H9 (cell line): Measurements from ENCODE around the gene KBTBD13. TPM values are rescaled to one million over a fixed set of nuclear protein-coding genes. Genes with fewer than 3 reads are reported as not detected.
A peak's percentile ranks its signal among the peaks of the same experiment; 100 is the strongest.

Source experiments
- DNase-seq: peaks from one replicate; pipeline ENCODE4 v3.0.0-alpha.2; 2017
- H2AFZ ChIP-seq: one replicate; pipeline ENCODE4 v1.6.1; 2013; ENCODE audit warnings: mild to moderate bottlenecking, low read length, control low read depth, moderate library complexity
- H2AK5ac ChIP-seq: 2 replicates; pipeline ENCODE4 v1.6.1; 2013; ENCODE audit warnings: low read length, control low read depth, mixed read lengths; ENCODE audit not compliant: insufficient read length
- H2BK120ac ChIP-seq: one replicate; pipeline ENCODE4 v1.6.1; 2013; ENCODE audit warnings: low read depth, mild to moderate bottlenecking, low read length, control low read depth, inconsistent platforms; ENCODE audit not compliant: poor library complexity, severe bottlenecking
- H2BK12ac ChIP-seq: 2 replicates; pipeline ENCODE4 v1.6.1; 2013; ENCODE audit warnings: low read length, control low read depth, mixed read lengths, low read depth; ENCODE audit not compliant: insufficient read length
- H2BK15ac ChIP-seq: 2 replicates; pipeline ENCODE4 v1.6.1; 2013; ENCODE audit warnings: low read depth, low read length, control low read depth
- H2BK20ac ChIP-seq: one replicate; pipeline ENCODE4 v1.6.1; 2013; ENCODE audit warnings: low read depth, mild to moderate bottlenecking, low read length, control low read depth, inconsistent platforms; ENCODE audit not compliant: poor library complexity, severe bottlenecking
- H2BK5ac ChIP-seq: 2 replicates; pipeline ENCODE4 v1.6.1; 2013; ENCODE audit warnings: low read length, control low read depth, mixed read lengths; ENCODE audit not compliant: insufficient read length
- H3K14ac ChIP-seq: 2 replicates; pipeline ENCODE4 v1.6.1; 2013; ENCODE audit warnings: low read length, control low read depth; ENCODE audit not compliant: insufficient read depth
- H3K18ac ChIP-seq: 2 replicates; pipeline ENCODE4 v1.6.1; 2013; ENCODE audit warnings: low read depth, mild to moderate bottlenecking, mixed read lengths, low read length, control low read depth; ENCODE audit not compliant: insufficient read length
- H3K23ac ChIP-seq: 2 replicates; pipeline ENCODE4 v1.6.1; 2013; ENCODE audit warnings: low read length, control low read depth, mixed read lengths, low read depth; ENCODE audit not compliant: insufficient read length
- H3K23me2 ChIP-seq: 2 replicates; pipeline ENCODE4 v1.6.1; 2013; ENCODE audit warnings: low read depth, mild to moderate bottlenecking, mixed read lengths, low read length, control low read depth; ENCODE audit not compliant: insufficient read length, poor library complexity, severe bottlenecking
- H3K27ac ChIP-seq: 2 replicates; pipeline ENCODE4 v1.5.1; 2013; ENCODE audit warnings: low read length, control low read depth, mixed read lengths, low read depth; ENCODE audit not compliant: insufficient read length
- H3K27me3 ChIP-seq: 2 replicates; pipeline ENCODE4 v1.6.1; 2013; ENCODE audit warnings: low read length, control low read depth, inconsistent platforms; ENCODE audit not compliant: insufficient read depth
- H3K4ac ChIP-seq: 2 replicates; pipeline ENCODE4 v1.6.1; 2013; ENCODE audit warnings: low read depth, mild to moderate bottlenecking, control low read depth, inconsistent platforms, low read length, moderate library complexity
- H3K4me1 ChIP-seq: 2 replicates; pipeline ENCODE4 v1.6.1; 2013; ENCODE audit warnings: low read length, control low read depth, inconsistent platforms; ENCODE audit not compliant: insufficient read depth
- H3K4me2 ChIP-seq: 2 replicates; pipeline ENCODE4 v1.6.1; 2013; ENCODE audit warnings: low read length, control low read depth, mixed read lengths; ENCODE audit not compliant: insufficient read length, insufficient read depth
- H3K56ac ChIP-seq: 2 replicates; pipeline ENCODE4 v1.6.1; 2013; ENCODE audit warnings: low read depth, mild to moderate bottlenecking, mixed read lengths, low read length, control low read depth; ENCODE audit not compliant: insufficient read length
- H3K79me1 ChIP-seq: 2 replicates; pipeline ENCODE4 v1.6.1; 2013; ENCODE audit warnings: low read depth, mild to moderate bottlenecking, moderate library complexity, low read length, control low read depth, inconsistent platforms; ENCODE audit not compliant: insufficient read depth, poor library complexity, severe bottlenecking
- H3K79me2 ChIP-seq: 2 replicates; pipeline ENCODE4 v1.6.1; 2013; ENCODE audit warnings: low read length, control low read depth, inconsistent platforms; ENCODE audit not compliant: insufficient read depth
- H3K9ac ChIP-seq: 2 replicates; pipeline ENCODE4 v1.6.1; 2013; ENCODE audit warnings: low read length, control low read depth, mixed read lengths; ENCODE audit not compliant: insufficient read length; ENCODE audit errors: extremely low read depth
- H3K9me3 ChIP-seq: one replicate; pipeline ENCODE4 v1.6.1; 2013; ENCODE audit warnings: low read depth, low read length, inconsistent platforms; ENCODE audit not compliant: control insufficient read depth
- H3T11ph ChIP-seq: one replicate; pipeline ENCODE4 v1.6.1; 2013; ENCODE audit warnings: mild to moderate bottlenecking, low read length, control low read depth, inconsistent platforms
- H4K20me1 ChIP-seq: one replicate; pipeline ENCODE4 v1.6.1; 2013; ENCODE audit not compliant: control insufficient read depth, insufficient read length, insufficient read depth
- H4K5ac ChIP-seq: 2 replicates; pipeline ENCODE4 v1.6.1; 2013; ENCODE audit warnings: low read depth, mild to moderate bottlenecking, mixed read lengths, low read length, control low read depth; ENCODE audit not compliant: insufficient read length
- H4K8ac ChIP-seq: replicated peaks from 2 replicates; pipeline ENCODE4 v1.6.1; 2013; ENCODE audit warnings: low read length, control low read depth, mixed read lengths, low read depth; ENCODE audit not compliant: insufficient read length
- H4K91ac ChIP-seq: 2 replicates; pipeline ENCODE4 v1.6.1; 2013; ENCODE audit warnings: low read depth, mild to moderate bottlenecking, moderate library complexity, mixed read lengths, low read length, control low read depth; ENCODE audit not compliant: insufficient read length
- H3K27ac Mint-ChIP-seq, 3 experiments: 2 replicates in 2 of 3; 3 replicates in 1 of 3; pipeline ENCODE4 v1.8.0; 2020 to 2021; ENCODE audit warnings: mixed read lengths in 3 of 3, mild to moderate bottlenecking in 1 of 3, moderate library complexity in 1 of 3
- H3K27me3 Mint-ChIP-seq: 2 replicates; pipeline ENCODE4 v1.8.0; 2021; ENCODE audit warnings: low read depth, mild to moderate bottlenecking, moderate library complexity, mixed read lengths
- H3K36me3 Mint-ChIP-seq, 3 experiments: 2 replicates in 2 of 3; 3 replicates in 1 of 3; pipeline ENCODE4 v1.8.0; 2020 to 2021; ENCODE audit warnings: low read depth in 3 of 3, mixed read lengths in 3 of 3; ENCODE audit not compliant: insufficient read depth in 1 of 3
- H3K4me1 Mint-ChIP-seq, 2 experiments: 2 replicates each; pipeline ENCODE4 v1.8.0; 2020; ENCODE audit warnings: mixed read lengths in 2 of 2
- H3K4me3 Mint-ChIP-seq, 2 experiments: 2 replicates in 1 of 2; 3 replicates in 1 of 2; pipeline ENCODE4 v1.8.0; 2020 to 2021; ENCODE audit warnings: mild to moderate bottlenecking in 2 of 2, mixed read lengths in 2 of 2, moderate library complexity in 1 of 2
- H3K9me3 Mint-ChIP-seq, 2 experiments: 2 replicates in 1 of 2; 3 replicates in 1 of 2; pipeline ENCODE4 v1.8.0; 2020; ENCODE audit warnings: mild to moderate bottlenecking in 2 of 2, mixed read lengths in 2 of 2, moderate library complexity in 1 of 2
- WGBS: extraction: QIAGEN DNeasy Blood & Tissue Kit; methylation state at CpG from one replicate; pipeline ENCODE4 v1.1.7; 2013; ENCODE audit warnings: missing lambda C conversion rate, low lambda C conversion rate, mixed read lengths; ENCODE audit not compliant: insufficient read length; ENCODE audit errors: extremely low coverage; 5-methylcytosine and 5-hydroxymethylcytosine counted together
- total RNA-seq: library from RNA; stranded (reverse); gene quantifications from 2 replicates; pipeline ENCODE4 v1.2.1, GENCODE V29; 2021
- TF ChIP-seq, protein P1 (sequence below): fragments of 200-600 bp; sonication (generic); conservative IDR thresholded peaks from 3 replicates; pipeline ENCODE4 v1.8.0; 2021; ENCODE audit warnings: antibody characterized with exemption, mild to moderate bottlenecking

The KBTBD13 gene
- total RNA-seq, 1 experiment from 2014 or later = not detected

DNA sequence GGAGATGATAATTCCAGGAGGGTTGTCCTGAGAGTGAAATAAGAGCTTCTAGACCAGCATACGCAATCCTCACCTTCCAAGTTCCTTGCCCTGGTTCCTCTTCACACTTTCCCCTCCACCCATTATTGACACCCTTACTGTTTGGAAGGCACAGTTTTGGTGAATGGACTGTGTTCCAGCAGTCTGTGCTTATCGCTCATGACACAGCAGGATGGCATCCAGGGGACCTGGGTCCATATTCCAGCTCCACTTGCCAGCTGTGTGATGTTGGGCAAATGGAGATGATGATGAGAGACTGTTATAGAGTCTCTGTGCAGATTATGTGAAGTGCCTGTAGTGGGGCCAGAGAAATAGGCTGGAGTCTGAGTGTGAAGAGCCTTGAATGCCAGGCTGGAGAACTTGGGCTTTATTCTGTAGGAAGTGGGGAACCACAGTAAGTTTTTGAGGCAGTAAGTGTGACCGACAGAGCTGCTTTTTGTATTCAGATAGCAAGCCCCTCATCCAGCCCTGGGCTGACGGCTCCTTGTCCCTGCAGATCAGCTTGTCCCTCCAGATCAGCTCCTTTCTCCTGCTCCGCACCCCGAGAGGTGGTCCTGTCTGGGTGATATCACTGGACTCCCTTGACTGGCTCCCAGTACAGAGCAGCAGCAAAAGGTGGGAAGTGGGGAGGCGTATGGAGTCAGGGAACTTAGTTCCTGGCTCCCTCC is 8.1 kb downstream of the KBTBD13 start:
- H3K4me3 Mint-ChIP-seq = no peak overlapping the region; a peak in 1 of 5 replicates
- H2BK20ac ChIP-seq = no peak overlapping the region

More for the DNA sequence above, 8.1 kb downstream of the KBTBD13 start:
- Histone ChIP-seq H2AK5ac (no peak overlapping the region), H3K23ac (no peak overlapping the region), H3K27me3 (no peaks in the 10 kb centered on the region), H3K79me1 (no peaks in the 10 kb centered on the region), H3K79me2 (no peaks in the 10 kb centered on the region), H3K14ac (no peak overlapping the region), H2BK5ac (no peak overlapping the region), H3K4ac (no peak overlapping the region), H2AFZ (no peak overlapping the region), H3K23me2 (no peaks in the 10 kb centered on the region), H3K27ac (no peak overlapping the region), H4K91ac (no peak overlapping the region), H4K20me1 (no peaks in the 10 kb centered on the region), H3K56ac (no peak overlapping the region), H3K18ac (no peak overlapping the region), H3K4me2 (no peak overlapping the region), H3K4me1 (peaks cover 16% of the 10 kb centered on the region; the same call in 1 of the 2 replicates), H4K5ac (no peak overlapping the region), H2BK15ac (no peak overlapping the region), H3T11ph (no peak overlapping the region), H3K9me3 (no peaks in the 10 kb centered on the region), H3K9ac (no peak overlapping the region), H2BK120ac (no peak overlapping the region), H4K8ac (no peak overlapping the region), H2BK12ac (no peak overlapping the region)
- WGBS = no CpG with 5 or more reads among the region's 7 CpGs
- Mint-ChIP-seq H3K36me3 (no peaks in the 10 kb centered on the region), H3K4me1 (peaks cover 62 to 77% of the 10 kb centered on the region in 2 experiments), H3K9me3 (no peaks in the 10 kb centered on the region; a peak in 1 of 5 replicates), H3K27me3 (peaks cover 24% of the 10 kb centered on the region), H3K27ac (peak overlapping the region in 1 of 3 experiments; percentile 91; a peak in 1 of 7 replicates)
- no peak for DNase-seq
- TF ChIP-seq, protein P1, sequence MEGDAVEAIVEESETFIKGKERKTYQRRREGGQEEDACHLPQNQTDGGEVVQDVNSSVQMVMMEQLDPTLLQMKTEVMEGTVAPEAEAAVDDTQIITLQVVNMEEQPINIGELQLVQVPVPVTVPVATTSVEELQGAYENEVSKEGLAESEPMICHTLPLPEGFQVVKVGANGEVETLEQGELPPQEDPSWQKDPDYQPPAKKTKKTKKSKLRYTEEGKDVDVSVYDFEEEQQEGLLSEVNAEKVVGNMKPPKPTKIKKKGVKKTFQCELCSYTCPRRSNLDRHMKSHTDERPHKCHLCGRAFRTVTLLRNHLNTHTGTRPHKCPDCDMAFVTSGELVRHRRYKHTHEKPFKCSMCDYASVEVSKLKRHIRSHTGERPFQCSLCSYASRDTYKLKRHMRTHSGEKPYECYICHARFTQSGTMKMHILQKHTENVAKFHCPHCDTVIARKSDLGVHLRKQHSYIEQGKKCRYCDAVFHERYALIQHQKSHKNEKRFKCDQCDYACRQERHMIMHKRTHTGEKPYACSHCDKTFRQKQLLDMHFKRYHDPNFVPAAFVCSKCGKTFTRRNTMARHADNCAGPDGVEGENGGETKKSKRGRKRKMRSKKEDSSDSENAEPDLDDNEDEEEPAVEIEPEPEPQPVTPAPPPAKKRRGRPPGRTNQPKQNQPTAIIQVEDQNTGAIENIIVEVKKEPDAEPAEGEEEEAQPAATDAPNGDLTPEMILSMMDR = no peak
